HepG2 (cell line): ENCODE measurements around the gene RRP36. TPM values are rescaled to one million over a fixed set of nuclear protein-coding genes. Genes with fewer than 3 reads are reported as not detected.

ENCODE experiments used
- ATAC-seq: fragments of 200-7000 bp; cut with Tn5 transposase; 3 replicates; pipeline ENCODE4 v1.9.1; 2020; ENCODE audit warnings: mild to moderate bottlenecking, moderate library complexity
- BruUV-seq: library from RNA; stranded (reverse); fragments of 400-500 nt; replicated peaks from 2 replicates; lab custom pipeline; 2021; lab: Mats Ljungman, UMichigan
- CTCF ChIA-PET: fragments of 300-600 bp; formaldehyde crosslinking; extraction: SDS; loops from one replicate; lab custom pipeline; 2021; ENCODE audit warnings: low total read pairs, inconsistent platforms, low intra/inter-chr PET ratio; lab: Yijun Ruan, JAX
- POLR2A ChIA-PET: fragments of 350-600 bp; sonication (Branson Sonifier 250); formaldehyde crosslinking; loops from one replicate; lab custom pipeline; 2020; ENCODE audit warnings: antibody characterized with exemption, inconsistent platforms; lab: Yijun Ruan, JAX
- DNase-seq: peaks from one replicate; pipeline ENCODE4 v3.0.0-alpha.2; 2015; ENCODE audit warnings: low spot score
- FAIRE-seq: peaks from 3 replicates; lab custom pipeline; 2011; peaks lifted over from hg19 to GRCh38; lab: Jason Lieb, UNC
- H2AFZ ChIP-seq: one replicate; pipeline ENCODE4 v1.6.1; 2011; ENCODE audit warnings: low read length, inconsistent platforms
- H3K27ac ChIP-seq: fragments of 300-600 bp; 3 replicates; pipeline ENCODE4 v1.8.0; 2011; ENCODE audit warnings: mixed run types, mild to moderate bottlenecking, mixed read lengths, low read length, inconsistent platforms; ENCODE audit not compliant: insufficient read depth; ENCODE audit errors: extremely low read length
- H3K27me3 ChIP-seq, 2 experiments: fragments of 200-600 bp in 1 of 2; 2 replicates in 1 of 2; 3 replicates in 1 of 2; pipeline versions ENCODE4 v1.6.0 to v1.8.0; 2011; ENCODE audit warnings: low read length in 2 of 2, mild to moderate bottlenecking in 2 of 2, moderate library complexity in 2 of 2, inconsistent platforms in 1 of 2; ENCODE audit not compliant: insufficient read depth in 2 of 2, control insufficient read depth in 1 of 2
- H3K36me3 ChIP-seq, 2 experiments: fragments of 200-600 bp in 1 of 2; replicated peaks in 1 of 2; 2 replicates in 1 of 2; 3 replicates in 1 of 2; pipeline versions ENCODE4 v1.5.1 to v1.8.0; 2011; ENCODE audit warnings: low read length in 2 of 2, inconsistent platforms in 1 of 2; ENCODE audit not compliant: insufficient read depth in 2 of 2, control insufficient read depth in 1 of 2
- H3K4me1 ChIP-seq: 2 replicates; pipeline ENCODE4 v1.5.1; 2012; ENCODE audit warnings: low read length, inconsistent platforms; ENCODE audit not compliant: insufficient read depth
- H3K4me2 ChIP-seq: 2 replicates; pipeline ENCODE4 v1.6.0; 2011; ENCODE audit warnings: low read depth, low read length, inconsistent platforms
- H3K4me3 ChIP-seq, 3 experiments: fragments of 200-600 bp in 1 of 3; sonication (generic), shearing (Covaris generic) in 1 of 3; replicated peaks in 1 of 3; 2 replicates each; pipeline ENCODE4 v1.5.1; 2011 to 2016; ENCODE audit warnings: low read length in 3 of 3, inconsistent platforms in 2 of 3, low read depth in 2 of 3, mild to moderate bottlenecking in 2 of 3, control low read depth in 1 of 3, mixed read lengths in 1 of 3; ENCODE audit not compliant: insufficient read depth in 1 of 3
- H3K79me2 ChIP-seq: one replicate; pipeline ENCODE4 v1.6.1; 2011; ENCODE audit warnings: low read length, inconsistent platforms; ENCODE audit not compliant: insufficient read depth
- H3K9ac ChIP-seq: 2 replicates; pipeline ENCODE4 v1.6.0; 2011; ENCODE audit warnings: mild to moderate bottlenecking, low read depth, low read length, inconsistent platforms; ENCODE audit not compliant: insufficient read depth
- H3K9me3 ChIP-seq: 2 replicates; pipeline ENCODE4 v1.5.1; 2012; ENCODE audit warnings: mild to moderate bottlenecking, low read length
- H4K20me1 ChIP-seq: 2 replicates; pipeline ENCODE4 v1.6.0; 2011; ENCODE audit warnings: inconsistent platforms, mild to moderate bottlenecking, low read length, moderate library complexity; ENCODE audit not compliant: insufficient read depth
- DBP ChIP-seq: sonication (generic); formaldehyde crosslinking; IDR thresholded peaks from 2 replicates; pipeline ENCODE4 v1.4.0; 2020; ENCODE audit warnings: missing genetic modification reagents; ENCODE audit errors: not compliant biosample characterization
- IKZF5 ChIP-seq: IDR thresholded peaks from 2 replicates; pipeline ENCODE4 v1.6.1; 2018; ENCODE audit warnings: missing genetic modification reagents, mild to moderate bottlenecking, missing compliant biosample characterization
- KLF11 ChIP-seq: IDR thresholded peaks from 2 replicates; pipeline ENCODE4 v1.6.1; 2016; ENCODE audit warnings: missing compliant biosample characterization
- MLXIP ChIP-seq: sonication (generic); formaldehyde crosslinking; IDR thresholded peaks from 2 replicates; pipeline ENCODE4 v1.9.0; 2021; ENCODE audit warnings: missing genetic modification reagents, borderline replicate concordance
- MTA3 ChIP-seq: sonication (generic); formaldehyde crosslinking; IDR thresholded peaks from 2 replicates; pipeline ENCODE4 v1.4.0; 2020; ENCODE audit warnings: missing genetic modification reagents
- NFE2L2 ChIP-seq: fragments of 150-350 bp; IDR thresholded peaks from 2 replicates; pipeline ENCODE4 v1.6.1; 2014; ENCODE audit warnings: low read length
- PATZ1 ChIP-seq: sonication (generic); formaldehyde crosslinking; IDR thresholded peaks from 2 replicates; pipeline ENCODE4 v1.4.0; 2020; ENCODE audit warnings: missing genetic modification reagents
- PRDM4 ChIP-seq: sonication (generic); formaldehyde crosslinking; IDR thresholded peaks from 2 replicates; pipeline ENCODE4 v1.9.0; 2021; ENCODE audit warnings: missing genetic modification reagents, borderline replicate concordance
- U2AF1 ChIP-seq: fragments of 200-400 bp; formaldehyde crosslinking; optimal IDR thresholded peaks from 2 replicates; pipeline ENCODE3; 2017; ENCODE audit warnings: mild to moderate bottlenecking, low read depth, low read length
- XBP1 ChIP-seq: sonication (generic); formaldehyde crosslinking; IDR thresholded peaks from 2 replicates; pipeline ENCODE4 v1.5.0; 2020; ENCODE audit warnings: missing genetic modification reagents
- ZNF547 ChIP-seq: sonication (generic); formaldehyde crosslinking; IDR thresholded peaks from 2 replicates; pipeline ENCODE4 v1.5.1; 2020; ENCODE audit warnings: mild to moderate bottlenecking, missing genetic modification reagents
- WGBS: methylation state at CpG from one replicate; pipeline ENCODE4 v1.1.6; 2017; ENCODE audit warnings: low lambda C conversion rate; 5-methylcytosine and 5-hydroxymethylcytosine counted together
- in situ Hi-C: cut with HindIII; loops from 2 replicates; pipeline ENCODE4 v1.10.0; 2017; ENCODE audit warnings: low pct_unique_long_range_greater_than_20kb; ENCODE audit not compliant: extremely low pct_ligation_motif_present
- intact Hi-C: fragments of 100-400 bp; cut with micrococcal nuclease; formaldehyde crosslinking; loops from one replicate; pipeline ENCODE4 v1.10.0; 2022; ENCODE audit not compliant: unreplicated experiment
- polyA plus RNA-seq, 8 experiments: library from polyadenylated mRNA; depleted of rRNA in 3 of 8; stranded (reverse) in 7 of 8; unstranded in 1 of 8; fragments of >200 nt; fragmentation: Illumina TruSeq in 4 of 8; extraction: Trizol in 4 of 8; gene quantifications; 2 replicates each; pipeline versions ENCODE4 v1.2.1 to v1.2.3, GENCODE V29; 2011 to 2016; ENCODE audit warnings: low read depth in 4 of 8, missing spikeins in 1 of 8, mixed read lengths in 1 of 8; ENCODE audit not compliant: insufficient read depth in 1 of 8
- total RNA-seq, 5 experiments: library from RNA; depleted of rRNA; stranded (reverse); fragments of >200 nt; fragmentation: Illumina TruSeq; extraction: Trizol; gene quantifications; 2 replicates each; pipeline ENCODE4 v1.2.3, GENCODE V29; 2016; ENCODE audit warnings: low read depth in 1 of 5

Gene RRP36
- total and polyA plus RNA-seq, 2 of the 13 experiments (the other 11 are each of a cell fraction or from before 2014, with no cell fraction given), result 29.5 to 144 TPM

- no peak for TF ChIP-seq NFE2L2
- no peak for TF ChIP-seq U2AF1
- TF ChIP-seq MTA3 (CRISPR knock-in tag), result no peak
- TF ChIP-seq ZNF547 (CRISPR knock-in tag), result no peak
- no peak for TF ChIP-seq DBP (CRISPR knock-in tag)
- no peak for TF ChIP-seq KLF11 (CRISPR knock-in tag)
- TF ChIP-seq XBP1 (CRISPR knock-in tag), result no peak
- no peak for TF ChIP-seq PRDM4 (CRISPR knock-in tag)
- TF ChIP-seq IKZF5 (CRISPR knock-in tag), result no peak
Observed at GRCh38 chr6:43055966-43056365, 34.5 kb downstream of the RRP36 start (continued).

GRCh38 chr6:43058531-43058930, 37.1 kb downstream of the RRP36 start:
- POLR2A ChIA-PET, result interaction anchor here (1.0 to 3.3 kb wide), 8 partner anchors 18 to 168 kb away, joined by 3 to 103 read pairs (median 36); partner anchors contain the start of genes KLHDC3, MEA1, PEX6 and PPP2R5D
- in situ Hi-C loops, result no loop called here
- H3K27ac ChIP-seq, result peak overlapping the region; percentile 74

More at GRCh38 chr6:43058531-43058930, 37.1 kb downstream of the RRP36 start:
- ATAC-seq (no peak), DNase-seq (no peak), FAIRE-seq (no peak)
- H3K4me3 ChIP-seq, result peak overlapping the region; percentile 74 to 99 (median 93)
- peaks cover 42% of the 10 kb centered on the region for H3K4me1 ChIP-seq
- H4K20me1 ChIP-seq, result no peaks in the 10 kb centered on the region
- H3K27me3 ChIP-seq, result no peaks in the 10 kb centered on the region; a peak in 1 of 5 replicates
- H3K9ac ChIP-seq, result peak overlapping the region; percentile 88
- H3K36me3 ChIP-seq, result peaks cover 2 to 29% of the 10 kb centered on the region in 2 experiments; a peak in 4 of 5 replicates
- CTCF ChIA-PET, result no interaction called here
- intact Hi-C loops, result loop anchor here (2.0 kb wide), 1 partner anchor 18 kb away; the partner anchor contains the start of gene PTK7
- H3K9me3 ChIP-seq, result no peaks in the 10 kb centered on the region
- no TSS peak for BruUV-seq
- 61% methylated on average over 1 of the region's 1 CpG for WGBS
- H2AFZ ChIP-seq, result no peak overlapping the region
- peaks cover 35% of the 10 kb centered on the region for H3K79me2 ChIP-seq
- peak overlapping the region; percentile 91 for H3K4me2 ChIP-seq
- TF ChIP-seq MLXIP (no peak), PATZ1 (CRISPR knock-in tag) (0 out of 2 replicates have a peak, but pooled peaks have one; percentile 3)
